GM19025 (cell line): ENCODE data around the gene RASA1.
A peak's percentile ranks its signal among the peaks of the same experiment; 100 is the strongest.
"Not testable (repeated sequence)": the region's sequence is repeated elsewhere in the genome, so short reads cannot be mapped to it uniquely, and the experiment has no call there.

Experiments
- ATAC-seq: cut with Tn5 transposase; IDR thresholded peaks from one replicate; pipeline ENCODE4 v1.9.1; 2021; ENCODE audit warnings: mild to moderate bottlenecking, low read depth, moderate library complexity; ENCODE audit not compliant: unreplicated experiment

Gene RASA1

DNA sequence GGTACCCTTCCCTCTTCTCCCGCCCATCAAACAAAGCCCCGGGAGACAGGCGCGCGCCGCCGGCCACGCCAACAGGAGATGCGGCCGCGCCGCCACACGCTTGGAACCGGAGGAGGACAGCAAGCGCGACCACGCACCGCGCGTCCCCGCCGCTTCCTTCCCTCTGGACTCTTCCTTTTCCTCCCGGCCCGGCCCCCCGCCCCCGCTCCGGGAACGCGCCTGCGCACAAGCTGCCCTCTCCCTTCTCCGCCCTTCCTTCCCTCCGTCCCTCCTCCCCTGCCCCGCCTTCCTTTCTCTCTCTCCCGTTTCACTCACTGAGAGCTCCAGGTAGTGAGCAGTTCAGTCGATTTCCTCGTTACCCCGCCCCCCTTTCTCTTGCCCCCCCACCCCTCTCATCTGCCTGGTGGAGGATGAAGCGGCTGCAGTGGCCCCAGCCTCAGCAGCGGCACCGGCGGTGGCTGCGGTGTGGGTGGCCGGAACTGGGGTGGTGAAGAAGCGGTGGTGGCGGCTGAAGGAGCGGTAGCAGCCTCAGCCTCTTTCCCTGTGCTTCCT, at the start of gene RASA1:
Gene RASA1, plus strand, starts transcription at position 310 of the 552 bp plus-strand sequence. CDS start 569 bp downstream, outside the sequence.
- peak; percentile 43 for ATAC-seq

DNA sequence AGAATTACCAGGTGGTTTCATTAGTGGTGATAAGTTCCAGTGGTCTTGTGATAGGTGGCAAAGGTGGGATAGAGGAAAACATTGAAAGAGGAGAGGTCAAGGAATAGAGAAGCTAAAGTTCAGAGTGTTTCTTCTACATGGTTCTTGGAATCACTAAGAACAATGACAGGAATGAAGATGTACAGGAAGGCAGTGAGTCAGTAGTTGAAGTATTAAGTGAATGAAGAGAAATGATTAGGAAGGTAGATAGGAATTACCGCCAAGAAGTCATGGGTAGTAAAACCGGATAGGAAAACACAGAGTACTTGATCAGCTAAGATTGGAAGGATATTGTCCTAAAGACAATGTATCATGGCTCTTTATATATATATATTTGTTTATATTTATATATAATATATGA, 37.9 kb upstream of the RASA1 start:
- ATAC-seq, result no peak

DNA sequence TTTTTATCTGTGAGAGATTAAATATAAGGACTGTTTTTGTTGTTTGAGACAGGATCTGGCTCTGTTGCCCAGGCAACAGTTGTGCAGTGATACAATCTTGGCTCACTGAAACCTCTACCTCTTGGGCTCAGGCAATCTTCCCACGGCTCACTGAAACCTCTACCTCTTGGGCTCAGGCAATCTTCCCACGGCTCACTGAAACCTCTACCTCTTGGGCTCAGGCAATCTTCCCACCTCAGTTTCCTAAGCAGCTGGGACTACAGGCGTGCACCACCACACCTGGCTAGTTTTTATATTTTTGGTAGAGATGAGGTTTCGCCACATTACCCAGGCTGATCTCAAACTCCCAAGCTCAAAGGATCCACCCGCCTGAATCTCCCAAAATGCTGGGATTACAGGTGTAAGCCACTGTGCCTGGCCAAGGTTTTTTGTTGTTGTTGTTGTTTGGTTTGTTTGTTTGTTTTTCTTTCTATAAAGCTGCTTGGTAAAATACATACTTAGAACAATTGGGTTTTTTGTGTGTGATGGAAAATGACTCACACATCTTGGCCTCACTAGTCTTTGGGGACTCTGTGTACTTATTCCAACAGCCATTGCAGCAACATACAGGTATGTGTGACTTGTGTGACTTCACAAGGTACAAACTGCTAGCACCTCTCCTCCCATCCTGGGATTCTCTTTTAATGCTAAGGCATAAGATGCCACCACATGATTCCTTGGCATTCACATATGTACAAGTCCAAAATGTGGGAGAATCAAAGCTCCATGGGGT, 36.5 kb upstream of the RASA1 start:
- peak; percentile 94 for ATAC-seq

DNA sequence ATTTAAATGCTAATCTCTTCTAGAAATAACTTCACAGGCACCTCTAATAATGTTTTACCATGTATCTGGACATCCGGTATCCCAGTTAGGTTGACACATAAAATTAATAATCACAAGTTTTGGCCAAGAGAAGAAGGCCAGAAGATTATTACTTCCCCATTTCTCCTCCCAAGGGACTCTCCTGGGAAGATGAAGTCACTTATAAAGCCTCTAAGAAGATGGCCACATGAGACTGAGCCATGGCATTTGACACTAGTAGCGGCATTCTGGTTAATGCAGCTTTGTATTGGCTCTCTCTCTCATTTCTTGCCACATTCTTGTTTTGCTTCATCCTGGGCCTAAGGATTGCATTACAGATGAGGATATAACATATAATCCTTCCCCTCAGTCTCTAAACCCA, 34.5 kb upstream of the RASA1 start:
- no peak for ATAC-seq

DNA sequence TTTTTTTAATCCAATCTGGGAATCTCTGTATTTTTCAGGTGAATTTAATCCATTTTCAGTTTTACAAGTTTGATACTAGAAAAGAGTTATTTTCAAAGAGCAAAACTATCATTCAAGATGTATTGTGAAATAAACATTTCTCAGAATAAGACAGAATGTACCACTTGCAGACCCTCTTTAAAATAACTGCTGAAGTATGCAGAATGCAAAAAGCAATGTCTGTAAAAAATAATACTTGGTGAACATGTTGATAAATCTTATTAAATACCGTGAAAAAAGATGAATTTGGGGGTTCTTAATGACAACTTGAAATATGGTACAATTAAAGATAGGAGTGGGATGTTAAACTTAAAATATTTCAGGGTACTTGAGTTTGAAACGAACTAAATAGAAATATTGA, 26.1 kb upstream of the RASA1 start:
- no peak for ATAC-seq

DNA sequence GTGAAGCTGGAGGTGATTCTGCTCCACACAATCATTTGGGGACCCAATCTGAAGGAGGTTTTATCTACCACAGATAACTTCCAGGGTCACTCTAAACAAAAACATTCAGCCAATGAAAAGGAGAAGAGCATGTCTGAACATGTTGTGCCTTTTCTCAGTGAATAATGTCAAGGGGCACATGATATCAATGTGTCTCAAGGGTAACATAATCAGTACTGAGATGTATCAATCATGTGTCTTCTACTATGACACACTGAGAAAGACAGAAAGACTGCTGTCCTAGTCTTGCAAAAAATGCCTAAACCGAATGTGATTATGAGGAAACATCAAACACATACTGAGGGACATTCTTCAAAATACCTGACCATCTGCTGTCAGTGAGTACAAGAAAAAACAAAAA, 25.4 kb upstream of the RASA1 start:
- ATAC-seq, result no peak

DNA sequence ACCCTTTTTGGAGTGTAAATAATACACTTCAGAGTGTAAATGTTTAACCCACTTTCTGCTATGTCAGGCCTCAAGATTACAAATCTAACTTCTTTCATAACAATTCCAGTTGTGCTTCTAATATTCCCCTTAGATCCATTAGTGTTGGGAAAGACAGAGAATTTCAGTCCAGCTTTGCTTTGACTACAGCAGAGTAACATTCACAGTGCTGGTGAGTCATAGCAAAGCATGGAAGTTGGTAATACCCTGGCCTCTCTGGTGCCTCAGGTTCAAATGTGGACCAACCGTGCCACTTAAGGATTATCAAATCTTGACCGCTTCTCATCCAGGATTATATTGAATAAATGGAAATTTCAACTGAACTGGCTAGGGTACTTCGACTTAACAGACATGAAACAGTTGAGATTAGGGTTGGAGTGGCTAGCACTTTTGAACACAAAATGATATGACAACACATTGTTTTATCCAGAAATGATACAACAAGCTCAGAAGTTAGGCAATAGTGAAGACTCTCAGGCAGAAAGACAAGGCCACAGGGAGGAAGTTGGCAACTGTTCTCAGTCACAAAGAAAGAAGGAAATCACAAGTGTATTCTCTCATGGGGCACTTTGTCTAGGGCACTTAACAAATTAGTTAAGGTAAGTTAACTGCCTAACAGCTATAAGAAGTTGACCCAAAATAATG, 24.4 kb upstream of the RASA1 start:
- ATAC-seq, result no peak

DNA sequence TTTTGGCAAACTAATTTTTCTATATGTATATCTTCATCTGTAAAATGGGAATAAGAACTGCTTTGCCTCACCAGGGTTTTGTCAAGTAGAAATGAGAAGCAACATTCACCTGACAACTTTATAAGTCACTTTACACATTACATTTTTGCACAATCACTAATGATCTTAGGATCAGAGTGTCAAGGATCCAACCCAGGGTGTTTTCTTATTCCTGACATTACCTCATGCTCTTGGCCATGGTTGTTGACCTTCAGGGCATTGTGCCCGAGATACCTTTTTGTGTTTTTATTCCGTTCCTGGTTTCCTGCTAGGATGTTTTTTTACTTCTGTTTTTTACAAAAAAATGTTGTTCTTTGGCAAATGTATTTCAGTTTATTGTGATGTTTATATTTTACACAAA, 22.2 kb upstream of the RASA1 start:
- no peak for ATAC-seq

DNA sequence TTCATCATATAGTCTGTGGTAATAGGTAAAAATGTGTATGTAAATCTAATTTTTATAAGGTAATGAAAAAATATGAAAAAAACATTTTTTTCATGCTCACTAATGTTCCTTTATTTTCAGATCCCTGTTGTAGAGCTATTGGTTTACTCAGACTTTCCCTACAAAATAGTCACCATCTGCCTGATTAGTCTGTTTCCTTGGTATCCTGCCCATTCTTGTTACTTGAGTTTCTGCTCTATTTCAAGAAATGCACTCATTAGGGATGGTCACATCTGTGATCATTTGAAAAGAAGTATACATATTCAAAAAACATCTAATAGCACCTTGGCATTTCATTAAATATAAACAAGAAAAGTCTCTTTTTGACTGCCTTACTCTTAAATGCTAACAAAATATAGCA, 21.6 kb upstream of the RASA1 start:
- no peak for ATAC-seq

DNA sequence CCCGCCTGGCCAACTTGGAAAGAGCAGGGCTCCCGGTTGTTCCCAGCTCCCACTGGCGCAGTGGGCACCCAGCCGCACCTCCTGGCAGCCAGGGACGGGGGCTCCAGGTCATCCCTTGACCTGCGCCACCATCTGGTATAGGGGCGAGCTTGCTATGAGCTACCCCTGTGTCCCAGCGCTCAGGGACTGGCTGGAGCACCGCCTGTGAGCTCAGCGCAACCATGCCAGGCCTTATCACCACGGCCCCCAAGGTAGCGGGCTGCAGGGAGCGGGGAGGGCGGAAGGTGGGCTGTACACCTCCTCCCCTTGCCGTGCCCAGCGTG, 15.4 kb upstream of the RASA1 start:
- no peak for ATAC-seq

DNA sequence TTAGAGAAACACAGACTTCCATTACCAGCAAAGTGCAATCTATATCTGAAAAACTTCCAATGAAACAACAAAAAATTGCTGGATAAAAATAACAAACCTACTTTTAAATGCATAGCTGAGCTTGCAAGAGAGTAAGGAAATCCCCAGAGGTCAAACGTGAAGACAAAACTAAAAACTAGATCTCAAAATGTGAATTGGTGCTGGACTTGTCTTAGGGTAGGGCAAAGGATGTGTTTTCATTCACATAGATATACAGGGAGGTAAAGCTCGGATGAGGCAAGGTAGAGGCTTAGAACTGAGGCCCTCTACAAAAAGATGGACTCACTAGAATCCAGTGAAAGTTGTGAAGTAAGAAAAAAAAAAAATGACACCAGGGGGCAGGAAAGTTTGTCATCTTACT, 13.6 kb upstream of the RASA1 start:
- no peak for ATAC-seq

DNA sequence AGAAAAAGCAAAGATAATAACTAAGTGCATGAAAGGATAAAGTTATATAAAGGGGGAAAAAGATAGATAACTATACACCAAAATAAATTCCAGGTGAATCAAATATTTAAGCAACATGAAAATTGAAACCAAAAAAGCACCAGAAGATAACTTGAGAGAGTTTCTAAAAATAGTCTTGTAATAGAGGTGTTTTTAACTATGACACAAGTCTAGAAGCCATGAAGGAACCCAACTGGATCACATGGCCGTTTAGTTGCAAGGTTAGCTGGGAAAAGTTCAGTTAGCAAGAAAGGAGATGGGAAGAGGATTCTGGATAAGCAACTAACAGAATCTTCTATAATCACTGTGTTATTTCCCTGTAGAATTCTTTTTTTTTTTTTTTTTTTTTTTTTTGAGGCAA, 9.2 kb upstream of the RASA1 start:
- no peak for ATAC-seq

DNA sequence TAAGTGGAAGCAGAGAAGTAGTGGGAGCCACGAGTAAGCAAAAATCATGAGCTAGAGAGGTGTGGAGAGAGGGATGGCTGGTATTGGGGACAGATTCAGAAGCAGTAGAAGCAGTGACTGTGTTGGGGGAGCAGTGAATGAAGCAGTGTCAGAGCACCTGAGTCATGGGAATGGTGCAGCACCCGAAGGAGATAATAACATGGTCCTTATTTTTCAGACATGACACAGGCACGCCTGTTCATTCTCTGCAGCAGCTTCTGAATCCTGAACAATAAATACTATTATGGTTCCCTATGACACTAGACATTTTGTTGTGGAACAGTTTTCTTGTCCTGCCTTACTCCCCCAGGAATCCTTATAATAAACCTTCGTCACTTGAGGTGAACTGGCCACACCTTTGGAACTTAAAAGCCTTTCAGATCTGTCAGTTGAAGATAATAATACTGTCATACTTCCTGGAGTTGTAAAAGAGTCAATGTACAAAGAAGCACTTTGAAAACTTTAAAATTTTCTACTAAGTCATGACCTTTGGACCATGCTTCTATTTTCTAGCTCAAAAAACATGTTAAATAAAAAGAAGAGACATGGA, 7.0 kb upstream of the RASA1 start:
- no peak for ATAC-seq

DNA sequence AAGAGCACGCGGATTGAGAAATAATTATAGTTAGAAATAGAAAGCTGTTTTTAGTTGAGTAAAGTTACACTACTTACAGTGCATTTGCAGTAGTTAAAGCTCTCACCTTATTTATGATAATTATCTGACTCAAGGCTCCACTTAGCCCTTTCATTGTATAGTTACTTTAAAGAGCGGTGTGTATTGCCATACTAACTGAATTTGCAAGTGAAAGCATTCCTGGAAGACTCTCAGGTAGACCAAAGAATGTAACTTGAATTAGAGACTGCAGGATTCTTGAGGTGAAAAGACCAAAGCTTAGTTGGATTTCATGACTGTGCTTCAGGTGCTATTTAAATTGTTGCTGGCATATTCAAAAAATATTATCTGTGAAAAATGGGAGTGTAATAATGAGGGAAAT, 4.2 kb upstream of the RASA1 start:
- ATAC-seq, result no peak

DNA sequence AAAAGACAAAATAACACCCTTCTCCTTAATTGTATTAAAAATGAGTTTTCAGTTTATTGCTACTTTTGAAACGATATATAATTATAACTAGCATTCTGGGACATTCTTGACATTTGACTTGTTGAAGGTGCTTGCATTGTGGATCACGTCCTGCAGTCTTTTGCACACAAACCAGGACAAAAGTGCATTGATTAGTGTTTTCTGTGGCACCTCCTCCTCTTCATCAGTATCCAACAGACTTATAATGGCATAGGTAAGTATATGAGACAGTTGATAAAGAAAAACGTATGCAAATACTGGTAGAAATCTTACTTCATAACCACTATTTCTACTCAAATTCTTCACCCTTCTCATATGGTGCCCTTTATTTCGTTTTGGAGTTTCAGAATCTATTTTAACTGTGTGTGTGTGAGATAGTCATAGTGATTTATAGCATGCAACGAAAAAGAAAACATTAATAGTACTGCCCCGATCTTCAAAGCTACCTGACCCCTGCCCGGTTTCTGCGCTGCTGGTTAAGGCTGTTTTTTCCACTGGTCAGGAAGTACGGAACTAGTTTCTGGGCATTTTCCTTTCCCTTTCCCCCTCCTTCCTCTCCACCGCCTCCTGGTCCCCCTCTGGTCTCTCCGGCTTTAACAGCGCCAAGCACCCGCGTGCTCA, 639 bp upstream of the RASA1 start:
- peak; percentile 0 for ATAC-seq

DNA sequence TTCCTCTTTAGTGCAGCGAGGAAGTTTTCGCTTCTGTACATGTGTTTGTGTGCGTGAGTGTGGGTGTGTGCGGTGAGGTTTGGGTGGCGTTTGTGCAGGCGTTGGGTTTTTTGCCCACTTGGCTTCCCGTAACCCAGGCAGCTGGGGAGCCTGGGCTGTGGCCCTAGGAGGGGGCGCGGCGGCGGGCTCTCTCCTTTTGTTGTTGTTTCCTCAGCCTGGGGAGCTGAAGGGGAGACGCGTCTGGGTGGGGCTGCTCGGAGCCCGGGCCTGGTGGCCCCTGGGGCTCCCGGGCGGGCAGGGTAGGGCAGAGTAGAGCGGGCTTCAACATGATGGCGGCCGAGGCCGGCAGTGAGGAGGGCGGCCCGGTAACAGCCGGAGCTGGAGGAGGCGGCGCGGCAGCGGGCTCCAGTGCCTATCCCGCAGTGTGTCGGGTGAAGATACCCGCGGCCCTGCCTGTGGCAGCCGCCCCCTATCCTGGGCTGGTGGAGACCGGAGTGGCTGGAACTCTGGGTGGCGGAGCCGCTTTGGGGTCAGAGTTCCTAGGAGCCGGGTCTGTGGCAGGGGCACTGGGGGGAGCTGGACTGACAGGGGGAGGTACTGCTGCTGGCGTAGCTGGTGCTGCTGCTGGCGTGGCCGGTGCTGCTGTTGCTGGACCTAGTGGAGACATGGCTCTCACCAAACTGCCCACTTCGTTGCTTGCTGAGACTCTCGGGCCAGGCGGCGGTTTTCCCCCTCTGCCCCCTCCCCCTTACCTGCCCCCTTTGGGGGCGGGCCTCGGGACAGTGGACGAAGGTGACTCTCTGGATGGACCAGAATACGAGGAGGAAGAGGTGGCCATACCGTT, 665 bp downstream of the RASA1 start:
- ATAC-seq, result peak; percentile 59

DNA sequence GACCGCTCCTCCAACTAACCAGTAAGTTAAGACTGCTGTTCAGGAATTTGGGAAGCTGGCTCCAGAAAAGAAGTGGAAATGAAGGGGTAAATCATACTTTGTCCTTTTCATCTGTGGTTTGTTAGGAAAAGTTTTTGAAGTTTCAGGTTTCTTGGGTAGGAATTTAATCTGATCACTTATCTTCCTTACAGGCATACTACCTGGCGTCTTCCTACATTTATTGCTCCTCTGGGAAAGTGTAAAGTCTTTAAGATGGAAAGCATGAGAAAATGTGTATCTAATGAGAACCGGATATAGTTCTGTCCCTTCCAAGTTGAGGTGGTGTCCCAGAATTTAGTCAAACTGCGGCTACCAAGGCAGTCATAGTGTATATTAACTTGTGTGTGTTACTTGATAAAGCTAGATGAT, 1.3 kb downstream of the RASA1 start:
- ATAC-seq, result no peak

DNA sequence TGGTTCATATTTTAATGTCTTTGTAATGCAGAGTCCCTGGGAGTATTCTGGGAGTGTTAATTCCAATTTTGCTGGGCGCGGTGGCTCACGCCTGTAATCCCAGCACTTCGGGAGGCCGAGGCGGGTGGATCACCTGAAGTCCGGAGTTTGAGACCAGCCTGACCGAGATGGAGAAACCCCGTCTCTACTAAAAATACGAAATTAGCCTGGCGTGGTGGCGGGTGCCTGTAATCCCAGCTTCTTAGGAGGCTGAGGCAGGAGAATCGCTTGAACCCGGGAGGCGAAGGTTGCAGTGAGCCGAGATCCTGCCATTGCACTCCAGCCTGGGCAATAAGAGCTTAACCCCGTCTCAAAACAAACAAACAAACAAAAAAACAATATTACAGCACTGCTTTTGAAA, 3.2 kb downstream of the RASA1 start:
- not testable (repeated sequence) for ATAC-seq

DNA sequence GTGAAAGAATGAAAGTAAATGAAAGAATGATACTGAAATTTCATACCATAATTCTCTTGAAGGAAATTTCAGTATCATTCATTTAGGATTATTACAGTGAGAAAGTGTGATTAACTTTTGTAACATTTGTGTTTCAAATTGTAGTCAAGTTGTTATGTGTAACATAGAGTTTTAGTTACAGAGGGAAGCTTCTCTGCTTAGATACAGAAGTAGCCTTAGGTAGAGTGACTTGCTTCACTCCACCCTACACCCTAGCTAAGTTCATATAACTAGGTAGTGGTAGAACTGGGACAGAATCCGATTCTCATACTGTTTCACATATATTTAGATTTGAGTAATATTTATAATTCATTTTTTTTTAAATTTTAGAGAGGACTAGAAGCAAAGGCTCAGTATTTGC, 9.0 kb downstream of the RASA1 start:
- ATAC-seq, result no peak

DNA sequence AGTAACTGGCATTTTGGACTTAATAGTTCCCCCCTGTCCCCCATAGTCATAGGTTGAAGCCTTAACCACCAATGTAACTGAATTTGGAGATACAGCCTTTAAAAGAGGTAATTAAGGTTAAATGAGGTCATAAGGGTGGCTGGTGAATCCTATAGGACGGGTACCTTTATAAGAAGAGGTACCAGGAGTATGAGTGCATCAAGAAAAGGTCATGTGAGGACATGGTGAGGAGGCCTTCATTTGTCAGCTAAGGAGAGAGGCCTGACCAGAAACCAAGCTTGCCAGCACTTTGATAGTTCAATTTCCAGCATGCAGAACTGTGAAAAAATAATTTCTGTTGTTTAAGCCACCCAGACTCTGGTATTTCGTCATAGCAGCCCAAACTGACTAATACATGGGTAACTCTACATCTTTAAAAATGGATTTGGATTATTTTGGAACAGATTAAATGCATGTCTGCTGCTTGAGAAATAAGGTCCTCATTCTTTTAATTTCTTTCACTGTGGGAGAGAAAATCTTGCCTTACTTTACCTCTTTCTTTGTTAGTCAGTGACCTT, 9.7 kb downstream of the RASA1 start:
- ATAC-seq, result no peak
